ENCODE measurements around the gene RBBP8NL. TPM values are rescaled to one million over a fixed set of nuclear protein-coding genes. Genes with fewer than 3 reads are reported as not detected.

RBBP8NL gene
- total and polyA plus RNA-seq, 3 experiments from 2014 or later = not detected

DNA sequence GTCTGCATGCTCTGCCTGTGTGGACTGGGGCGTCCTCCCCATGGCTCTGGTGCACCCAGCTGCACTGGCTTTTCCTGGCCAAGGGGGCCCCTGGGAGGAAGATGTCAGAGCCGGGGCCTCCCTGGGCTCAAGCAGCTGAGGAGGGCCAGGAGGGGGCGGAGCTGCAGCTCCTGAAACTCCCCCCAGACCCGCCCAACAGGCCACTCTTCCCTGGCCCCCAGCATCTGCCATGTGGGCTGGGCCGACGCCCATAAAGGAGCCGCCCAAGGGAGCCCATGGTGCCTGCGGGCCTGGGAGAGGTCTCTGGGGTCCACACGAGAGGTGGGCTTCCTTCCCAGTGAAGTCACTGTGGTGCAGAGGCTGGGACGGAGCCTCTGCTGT, 4.0 kb downstream of the RBBP8NL start:
- Mint-ChIP-seq H3K36me3 (no peaks in the 10 kb centered on the region), H3K9me3 (no peaks in the 10 kb centered on the region), H3K27ac (no peak overlapping the region), H3K4me3 (no peak overlapping the region), H3K4me1 (peaks cover 0 to 2% (median 0%) of the 10 kb centered on the region in 3 donors), H3K27me3 (no peaks in the 10 kb centered on the region)
- Histone ChIP-seq H3K9me3 (ENCODE audit: low read length) (no peaks in the 10 kb centered on the region), H3K36me3 (ENCODE audit: insufficient read depth, low read length) (no peaks in the 10 kb centered on the region), H3K4me1 (ENCODE audit: insufficient read depth, low read length) (no peaks in the 10 kb centered on the region), H3K4me3 (ENCODE audit: low read length) (no peak overlapping the region), H3K27me3 (ENCODE audit: insufficient read depth, low read length, poor library complexity, severe bottlenecking) (no peaks in the 10 kb centered on the region), H3K27ac (ENCODE audit: low read depth, low read length) (no peak overlapping the region)
- ChIA-PET CTCF (no interaction called here), POLR2A (no interaction called here)
- DNase-seq = no peak

DNA sequence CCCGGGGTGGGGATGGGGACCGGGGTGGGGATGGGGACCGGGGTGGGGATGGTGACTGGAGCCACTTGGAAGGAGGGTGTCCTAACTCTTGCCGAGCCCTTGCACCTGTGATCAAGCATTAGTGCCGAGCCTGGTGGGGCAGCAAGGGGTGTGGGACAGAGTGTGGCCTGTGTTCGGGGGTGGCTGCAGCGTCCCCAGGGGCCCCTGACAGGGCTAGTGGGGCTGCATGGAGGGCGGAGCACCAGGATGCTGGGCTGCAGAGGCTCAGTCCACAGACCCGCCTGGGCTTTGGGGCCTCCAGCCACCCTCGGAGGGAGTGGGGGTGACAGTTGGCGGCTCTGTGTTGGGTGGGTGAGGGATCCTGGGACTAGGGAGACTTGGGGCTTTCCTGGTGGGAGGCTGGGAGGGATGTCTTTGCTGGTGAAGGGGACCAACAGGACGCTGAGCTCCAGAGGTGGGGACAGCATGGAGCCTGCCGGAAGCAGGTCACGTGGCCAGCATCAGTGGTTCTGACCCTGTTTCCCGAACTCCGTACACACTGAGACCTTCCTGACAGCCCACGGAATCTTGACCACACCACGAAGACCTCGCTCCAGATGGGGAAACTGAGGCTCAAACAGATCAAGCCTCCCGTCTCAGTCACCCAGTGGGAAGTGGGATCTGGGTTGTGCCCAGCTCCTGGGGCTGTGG, 4.6 kb downstream of the RBBP8NL start:
- Mint-ChIP-seq H3K27me3 (no peaks in the 10 kb centered on the region), H3K27ac (no peak overlapping the region), H3K4me1 (peaks cover 0 to 2% (median 0%) of the 10 kb centered on the region in 3 donors), H3K36me3 (no peaks in the 10 kb centered on the region), H3K4me3 (peak overlapping the region in 1 of 7 donors; percentile 61), H3K9me3 (no peaks in the 10 kb centered on the region)
- no peak for DNase-seq
- Histone ChIP-seq H3K9me3 (ENCODE audit: low read length) (no peaks in the 10 kb centered on the region), H3K27me3 (ENCODE audit: insufficient read depth, low read length, poor library complexity, severe bottlenecking) (no peaks in the 10 kb centered on the region), H3K36me3 (ENCODE audit: insufficient read depth, low read length) (no peaks in the 10 kb centered on the region), H3K27ac (ENCODE audit: low read depth, low read length) (no peak overlapping the region), H3K4me3 (ENCODE audit: low read length) (no peak overlapping the region), H3K4me1 (ENCODE audit: insufficient read depth, low read length) (no peaks in the 10 kb centered on the region)
- ChIA-PET POLR2A (no interaction called here), CTCF (no interaction called here)

DNA sequence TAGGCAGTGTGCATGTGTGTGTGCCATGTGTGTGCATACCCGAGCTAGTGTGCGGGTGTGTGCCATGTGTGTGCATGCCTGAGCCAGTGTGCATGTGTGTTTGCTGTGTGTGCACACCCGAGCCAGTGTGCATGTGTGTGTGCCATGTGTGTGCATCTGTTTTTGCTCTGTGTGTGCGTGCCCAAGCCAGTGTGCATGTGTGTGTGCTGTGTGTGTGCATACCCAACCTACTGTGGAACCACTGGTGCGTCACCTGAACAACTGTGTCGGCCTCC, 5.7 kb downstream of the RBBP8NL start:
- Histone ChIP-seq H3K4me3 (ENCODE audit: low read length) (no peak overlapping the region), H3K27me3 (ENCODE audit: insufficient read depth, low read length, poor library complexity, severe bottlenecking) (no peaks in the 10 kb centered on the region), H3K27ac (ENCODE audit: low read depth, low read length) (no peak overlapping the region), H3K9me3 (ENCODE audit: low read length) (no peaks in the 10 kb centered on the region), H3K4me1 (ENCODE audit: insufficient read depth, low read length) (no peaks in the 10 kb centered on the region), H3K36me3 (ENCODE audit: insufficient read depth, low read length) (no peaks in the 10 kb centered on the region)
- Mint-ChIP-seq H3K4me1 (peaks cover 0 to 2% (median 0%) of the 10 kb centered on the region in 3 donors), H3K9me3 (no peaks in the 10 kb centered on the region), H3K27me3 (no peaks in the 10 kb centered on the region), H3K36me3 (no peaks in the 10 kb centered on the region), H3K4me3 (no peak overlapping the region), H3K27ac (no peak overlapping the region)
- ChIA-PET CTCF (no interaction called here), POLR2A (no interaction called here)
- DNase-seq = no peak

DNA sequence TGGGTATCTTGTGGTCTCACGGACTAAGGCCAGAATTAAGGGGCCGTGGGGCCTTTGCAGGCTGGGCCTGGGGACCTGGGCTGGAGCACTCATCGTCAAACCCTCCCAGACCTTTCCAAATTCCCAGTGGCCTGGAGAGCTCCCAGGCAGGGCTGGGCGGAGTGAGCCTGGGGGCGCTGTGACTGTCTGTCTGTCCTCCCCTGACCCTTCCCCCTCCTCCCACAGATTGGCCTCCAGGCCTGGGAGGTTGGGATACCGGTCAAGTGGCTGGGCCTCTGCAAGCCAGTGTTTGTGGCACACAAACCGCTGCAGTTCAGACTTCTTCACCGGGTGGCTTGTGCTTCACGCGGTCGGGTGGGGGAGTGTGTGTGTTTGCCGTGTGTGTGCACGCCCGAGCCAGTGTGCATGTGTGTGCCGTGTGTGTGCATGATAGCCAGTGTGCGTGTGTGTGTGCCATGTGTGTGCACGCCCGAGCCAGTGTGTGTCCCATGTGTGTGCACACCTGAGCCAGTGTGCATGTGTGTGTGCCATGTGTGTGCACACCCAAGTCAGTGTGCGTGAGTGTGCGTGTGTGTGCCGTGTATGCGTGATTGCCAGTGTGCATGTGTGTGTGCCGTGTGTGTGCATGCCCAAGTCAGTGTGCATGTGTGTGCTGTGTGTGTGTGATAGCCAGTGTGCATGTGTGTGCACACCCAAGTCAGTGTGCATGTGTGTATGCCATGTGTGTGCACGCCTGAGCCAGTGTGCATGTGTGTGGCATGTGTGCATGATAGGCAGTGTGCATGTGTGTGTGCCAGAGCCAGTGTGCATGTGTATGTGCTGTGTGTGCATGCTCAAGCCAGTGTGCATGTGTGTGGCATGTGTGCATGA, 6.3 kb downstream of the RBBP8NL start:
- H3K4me3 Mint-ChIP-seq = no peak overlapping the region

DNA sequence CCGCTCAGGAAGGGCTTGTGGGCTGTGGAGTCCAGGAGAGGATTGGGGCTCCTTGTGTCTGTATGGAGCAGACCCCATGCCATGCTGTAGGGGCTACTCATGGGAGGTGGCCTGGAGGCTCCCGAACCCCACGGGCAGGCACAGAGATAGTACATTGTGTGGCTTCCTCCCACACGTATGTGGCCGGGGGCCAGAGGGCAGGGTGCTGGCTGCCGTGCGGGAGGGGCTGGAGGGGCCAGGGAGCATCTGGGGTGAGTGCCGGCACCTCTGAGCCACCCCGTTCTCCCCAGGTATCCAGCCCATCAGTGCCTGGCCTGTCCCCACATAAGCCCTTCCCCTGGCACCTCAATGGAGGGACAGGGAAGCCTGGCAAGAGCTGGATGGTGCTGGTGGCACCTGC, 7.6 kb downstream of the RBBP8NL start:
- no peaks in the 10 kb centered on the region for H3K27me3 ChIP-seq (ENCODE audit: insufficient read depth, low read length, poor library complexity, severe bottlenecking)
- ChIA-PET POLR2A (no interaction called here), CTCF (no interaction called here)
- peaks cover 0 to 2% (median 0%) of the 10 kb centered on the region in 3 donors for H3K4me1 Mint-ChIP-seq
- H3K36me3 ChIP-seq (ENCODE audit: insufficient read depth, low read length) = no peaks in the 10 kb centered on the region
- DNase-seq = no peak
- H3K27ac ChIP-seq (ENCODE audit: low read depth, low read length) = no peak overlapping the region
- no peaks in the 10 kb centered on the region for H3K36me3 Mint-ChIP-seq
- H3K9me3 ChIP-seq (ENCODE audit: low read length) = no peaks in the 10 kb centered on the region
- no peaks in the 10 kb centered on the region for H3K4me1 ChIP-seq (ENCODE audit: insufficient read depth, low read length)
- no peaks in the 10 kb centered on the region for H3K27me3 Mint-ChIP-seq
- H3K4me3 Mint-ChIP-seq = no peak overlapping the region
- H3K4me3 ChIP-seq (ENCODE audit: low read length) = no peak overlapping the region
- no peak overlapping the region for H3K27ac Mint-ChIP-seq
- H3K9me3 Mint-ChIP-seq = no peaks in the 10 kb centered on the region

More for the DNA sequence above, 6.3 kb downstream of the RBBP8NL start:
- H3K27ac ChIP-seq (ENCODE audit: low read depth, low read length) = no peak overlapping the region
- Mint-ChIP-seq H3K4me1 (peaks cover 0 to 2% (median 0%) of the 10 kb centered on the region in 3 donors), H3K27me3 (no peaks in the 10 kb centered on the region), H3K36me3 (no peaks in the 10 kb centered on the region), H3K27ac (no peak overlapping the region), H3K9me3 (no peaks in the 10 kb centered on the region)
- no peaks in the 10 kb centered on the region for H3K9me3 ChIP-seq (ENCODE audit: low read length)
- H3K4me1 ChIP-seq (ENCODE audit: insufficient read depth, low read length) = no peaks in the 10 kb centered on the region
- no peak overlapping the region for H3K4me3 ChIP-seq (ENCODE audit: low read length)
- ChIA-PET CTCF (no interaction called here), POLR2A (no interaction called here)
- no peak for DNase-seq
- no peaks in the 10 kb centered on the region for H3K27me3 ChIP-seq (ENCODE audit: insufficient read depth, low read length, poor library complexity, severe bottlenecking)
- H3K36me3 ChIP-seq (ENCODE audit: insufficient read depth, low read length) = no peaks in the 10 kb centered on the region

DNA sequence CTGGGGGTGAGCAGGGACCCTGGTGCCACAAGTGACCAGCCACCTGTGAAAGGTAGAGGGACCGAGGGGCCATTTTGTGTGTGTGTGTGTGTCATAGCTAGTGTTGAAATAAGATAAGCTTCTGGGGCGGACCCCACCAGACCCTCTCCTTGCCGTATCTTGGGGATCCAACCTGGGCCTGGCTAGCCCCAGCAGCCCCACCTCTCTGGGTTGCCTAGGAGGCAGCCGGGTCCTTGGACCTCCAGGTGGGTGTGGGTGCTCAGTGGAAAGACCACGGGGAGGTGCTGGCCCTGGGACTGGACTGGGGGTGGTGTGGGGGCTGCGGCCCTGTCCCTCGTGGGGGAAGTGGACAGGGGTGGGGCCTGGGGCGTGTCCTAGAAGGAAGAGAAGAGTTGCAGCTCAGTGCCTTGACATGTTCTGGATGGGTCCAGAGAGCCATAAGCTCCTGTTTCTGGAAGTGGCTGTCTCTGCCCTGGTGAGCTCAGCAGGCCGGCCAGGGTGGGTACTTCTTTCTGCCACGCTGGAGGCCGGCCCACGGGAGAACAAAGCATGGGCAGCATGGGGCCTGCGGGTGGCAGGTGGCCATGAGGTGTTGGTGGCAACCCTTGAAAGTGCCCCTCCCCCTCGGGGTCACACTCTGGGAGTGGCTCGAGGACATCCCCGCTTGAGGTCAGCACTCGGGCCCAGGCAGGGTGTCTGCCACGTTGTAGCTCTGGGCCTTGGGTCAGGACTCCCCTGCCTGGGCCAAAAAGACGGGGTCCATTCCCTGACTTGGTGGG, 8.4 kb downstream of the RBBP8NL start:
- no peak for DNase-seq
- H3K36me3 ChIP-seq (ENCODE audit: insufficient read depth, low read length) = no peaks in the 10 kb centered on the region
- no peaks in the 10 kb centered on the region for H3K9me3 ChIP-seq (ENCODE audit: low read length)
- H3K27ac Mint-ChIP-seq = no peak overlapping the region
- no peak overlapping the region for H3K27ac ChIP-seq (ENCODE audit: low read depth, low read length)
- H3K9me3 Mint-ChIP-seq = no peaks in the 10 kb centered on the region
- peaks cover 0 to 2% (median 0%) of the 10 kb centered on the region in 3 donors for H3K4me1 Mint-ChIP-seq
- H3K27me3 ChIP-seq (ENCODE audit: insufficient read depth, low read length, poor library complexity, severe bottlenecking) = no peaks in the 10 kb centered on the region
- H3K4me3 ChIP-seq (ENCODE audit: low read length) = no peak overlapping the region
- POLR2A ChIA-PET = no interaction called here
- H3K4me1 ChIP-seq (ENCODE audit: insufficient read depth, low read length) = no peaks in the 10 kb centered on the region
- H3K4me3 Mint-ChIP-seq = no peak overlapping the region
- CTCF ChIA-PET = no interaction called here
- no peaks in the 10 kb centered on the region for H3K27me3 Mint-ChIP-seq
- no peaks in the 10 kb centered on the region for H3K36me3 Mint-ChIP-seq

DNA sequence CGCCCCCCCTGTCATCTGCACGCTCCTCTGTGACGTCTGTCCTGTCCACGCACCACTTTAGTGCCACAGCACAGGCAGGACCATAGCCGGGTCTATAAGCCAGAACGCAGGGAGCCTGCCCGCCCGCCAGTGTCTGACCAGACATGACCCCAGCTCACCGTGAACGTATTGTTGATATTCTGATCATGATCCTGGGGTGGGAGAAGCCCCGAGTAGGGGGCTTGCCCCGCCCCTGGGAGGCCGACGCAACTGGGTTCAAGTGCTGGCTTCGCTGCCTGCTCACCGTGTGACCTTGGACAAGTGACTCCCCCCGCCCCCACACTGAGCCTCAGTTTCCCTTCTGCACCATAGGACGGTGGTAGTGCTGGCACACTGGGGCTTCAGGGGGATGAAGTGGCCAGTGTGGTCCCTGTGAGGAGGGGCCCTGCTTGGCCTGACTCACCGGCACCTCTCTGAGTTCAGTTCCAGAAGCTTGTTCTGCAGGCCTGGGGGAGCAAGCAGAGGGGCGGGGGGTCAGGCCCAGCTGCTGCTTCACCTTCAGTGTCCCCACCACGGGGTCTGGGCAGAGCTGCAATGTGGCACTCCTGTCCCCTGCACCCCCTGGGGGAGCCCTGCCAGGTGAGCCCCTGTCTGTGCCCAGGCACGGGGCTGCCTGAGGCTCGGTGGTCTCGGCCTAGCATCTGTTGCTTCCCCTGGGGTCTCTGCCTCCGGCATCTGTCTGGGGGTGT, 9.2 kb downstream of the RBBP8NL start:
- Mint-ChIP-seq H3K4me1 (peaks cover 0 to 2% (median 0%) of the 10 kb centered on the region in 3 donors), H3K9me3 (no peaks in the 10 kb centered on the region), H3K36me3 (no peaks in the 10 kb centered on the region), H3K27me3 (no peaks in the 10 kb centered on the region), H3K27ac (no peak overlapping the region), H3K4me3 (no peak overlapping the region)
- no peak for DNase-seq
- Histone ChIP-seq H3K36me3 (ENCODE audit: insufficient read depth, low read length) (no peaks in the 10 kb centered on the region), H3K27ac (ENCODE audit: low read depth, low read length) (no peak overlapping the region), H3K27me3 (ENCODE audit: insufficient read depth, low read length, poor library complexity, severe bottlenecking) (no peaks in the 10 kb centered on the region), H3K4me3 (ENCODE audit: low read length) (no peak overlapping the region), H3K9me3 (ENCODE audit: low read length) (no peaks in the 10 kb centered on the region), H3K4me1 (ENCODE audit: insufficient read depth, low read length) (no peaks in the 10 kb centered on the region)
- ChIA-PET POLR2A (no interaction called here), CTCF (no interaction called here)
